K562 (cell line): ENCODE results near the gene CS. TPM values are rescaled to one million over a fixed set of nuclear protein-coding genes. Genes with fewer than 3 reads are reported as not detected.
A peak's percentile ranks its signal among the peaks of the same experiment; 100 is the strongest.

Experiments used
- KHSRP ChIP-seq: fragments of 450-650 bp; IDR thresholded peaks from 2 replicates; pipeline ENCODE4 v1.6.1; 2017
- NR2C2 ChIP-seq, 2 experiments: fragments of 200-800 bp in 1 of 2; sonication (Bioruptor generic) in 1 of 2; sonication (generic) in 1 of 2; formaldehyde crosslinking in 1 of 2; IDR thresholded peaks; 2 replicates each; pipeline versions ENCODE4 v1.6.1 to v1.8.0; 2016 to 2022; ENCODE audit warnings: mild to moderate bottlenecking in 1 of 2, missing compliant biosample characterization in 1 of 2, missing genetic modification characterization in 1 of 2, missing genetic modification reagents in 1 of 2
- PTRF ChIP-seq: fragments of 450-650 bp; IDR thresholded peaks from 2 replicates; pipeline ENCODE4 v1.6.1; 2016; ENCODE audit warnings: mild to moderate bottlenecking, missing genetic modification characterization, missing compliant biosample characterization
- STAT5B ChIP-seq: fragments of 250-450 bp; sonication (Bioruptor Pico); IDR thresholded peaks from 2 replicates; pipeline ENCODE4 v1.8.0; 2021; ENCODE audit warnings: mild to moderate bottlenecking, inconsistent platforms
- TOE1 ChIP-seq, 2 experiments: fragments of 450-650 bp in 1 of 2; sonication (generic) in 1 of 2; formaldehyde crosslinking in 1 of 2; IDR thresholded peaks; 2 replicates each; pipeline versions ENCODE4 v1.7.1 to v1.8.0; 2016 to 2022; ENCODE audit warnings: borderline replicate concordance in 2 of 2, mild to moderate bottlenecking in 2 of 2, antibody characterized with exemption in 1 of 2, inconsistent platforms in 1 of 2, low read depth in 1 of 2, missing genetic modification reagents in 1 of 2, moderate library complexity in 1 of 2
- ZFX ChIP-seq: sonication (generic); formaldehyde crosslinking; IDR thresholded peaks from 2 replicates; pipeline ENCODE4 v1.8.0; 2022; ENCODE audit warnings: mild to moderate bottlenecking, missing genetic modification reagents, moderate library complexity
- ZNF79 ChIP-seq: fragments of 250-450 bp; sonication (Bioruptor Pico); IDR thresholded peaks from 2 replicates; pipeline ENCODE4 v1.4.0; 2020; ENCODE audit warnings: low read depth, mild to moderate bottlenecking, moderate library complexity
- polyA plus RNA-seq, 8 experiments: library from polyadenylated mRNA; depleted of rRNA in 4 of 8; stranded (reverse) in 5 of 8; unstranded in 3 of 8; fragments of >200 nt; fragmentation: Nextera tagmentation in 2 of 8; fragmentation: Illumina TruSeq in 1 of 8; extraction: Ambion mirVana in 2 of 8; extraction: Trizol in 1 of 8; gene quantifications; 2 replicates each; pipeline versions ENCODE4 v1.2.1 to v1.2.3, GENCODE V29; 2011 to 2014; ENCODE audit warnings: inconsistent platforms in 1 of 8, missing spikeins in 1 of 8
- total RNA-seq, 7 experiments: library from RNA; depleted of rRNA in 6 of 7; stranded (reverse); fragments of >200 nt in 6 of 7; fragmentation: Illumina TruSeq in 2 of 7; extraction: Trizol in 2 of 7; gene quantifications; 2 replicates each; pipeline versions ENCODE4 v1.2.1 to v1.2.3, GENCODE V29; 2011 to 2021; ENCODE audit warnings: low replicate concordance in 1 of 7
- TF ChIP-seq, protein P1 (sequence below): fragments of 450-650 bp; IDR thresholded peaks from 2 replicates; pipeline ENCODE4 v1.6.1; 2016; ENCODE audit warnings: antibody characterized with exemption
- TF ChIP-seq, protein P2 (sequence below): fragments of 450-650 bp; formaldehyde crosslinking; IDR thresholded peaks from 2 replicates; pipeline ENCODE4 v1.4.0; 2022; ENCODE audit warnings: missing genetic modification characterization
- TF ChIP-seq, protein P3 (sequence below): fragments of 450-650 bp; IDR thresholded peaks from 2 replicates; pipeline ENCODE4 v1.6.1; 2017; ENCODE audit warnings: mild to moderate bottlenecking, moderate library complexity
- TF ChIP-seq, protein P4 (sequence below): IDR thresholded peaks from 2 replicates; pipeline ENCODE4 v1.6.1; 2014; ENCODE audit warnings: antibody characterized with exemption
- TF ChIP-seq, protein P5 (sequence below): fragments of 450-650 bp; IDR thresholded peaks from 2 replicates; pipeline ENCODE4 v1.6.1; 2017; ENCODE audit warnings: antibody characterized with exemption, mild to moderate bottlenecking

Gene CS
- total and polyA plus RNA-seq, 9 of the 15 experiments (the other 6 are each of a cell fraction or from before 2014, with no cell fraction given), result 99.9 to 390 (median 149) TPM

DNA sequence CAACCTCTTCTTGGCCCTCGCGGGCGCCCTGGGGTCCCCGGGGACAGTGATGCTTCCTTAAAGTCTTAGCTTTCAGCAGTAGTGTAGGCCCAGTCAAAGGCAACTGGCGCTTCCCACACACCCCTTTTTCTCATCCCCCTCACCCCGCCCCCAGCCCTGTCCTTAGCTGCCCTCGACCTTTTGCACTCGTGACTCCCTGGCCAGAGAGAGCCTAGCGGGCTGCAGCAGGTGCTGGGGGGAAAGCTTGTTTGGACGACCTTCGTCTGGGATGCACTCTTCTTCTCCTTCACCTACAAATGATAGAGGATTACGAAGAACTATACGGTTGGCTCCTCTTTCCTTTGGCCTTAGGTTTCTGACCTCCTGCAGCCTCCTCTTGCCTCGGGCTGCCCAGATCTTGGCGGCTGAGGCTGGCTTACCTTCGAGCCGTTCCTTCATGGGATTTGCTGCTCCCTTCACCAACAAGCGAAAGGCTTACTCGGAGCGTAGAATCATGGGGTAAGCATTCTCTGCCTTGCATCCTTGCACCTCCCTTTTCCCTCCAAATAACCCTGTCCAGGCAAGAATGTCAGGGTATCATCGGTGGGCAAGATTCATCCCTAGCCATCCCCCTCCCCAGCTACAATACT is 32.6 kb downstream of the CS start (continued):
- TF ChIP-seq, protein P1, sequence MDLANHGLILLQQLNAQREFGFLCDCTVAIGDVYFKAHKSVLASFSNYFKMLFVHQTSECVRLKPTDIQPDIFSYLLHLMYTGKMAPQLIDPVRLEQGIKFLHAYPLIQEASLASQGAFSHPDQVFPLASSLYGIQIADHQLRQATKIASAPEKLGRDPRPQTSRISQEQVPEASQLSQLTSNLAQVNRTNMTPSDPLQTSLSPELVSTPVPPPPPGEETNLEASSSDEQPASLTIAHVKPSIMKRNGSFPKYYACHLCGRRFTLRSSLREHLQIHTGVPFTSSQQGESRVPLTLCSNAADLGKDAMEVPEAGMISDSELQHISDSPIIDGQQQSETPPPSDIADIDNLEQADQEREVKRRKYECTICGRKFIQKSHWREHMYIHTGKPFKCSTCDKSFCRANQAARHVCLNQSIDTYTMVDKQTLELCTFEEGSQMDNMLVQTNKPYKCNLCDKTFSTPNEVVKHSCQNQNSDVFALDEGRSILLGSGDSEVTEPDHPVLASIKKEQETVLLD, result peak; percentile 10; the same call in 1 of the 2 replicates
- TF ChIP-seq, protein P2, sequence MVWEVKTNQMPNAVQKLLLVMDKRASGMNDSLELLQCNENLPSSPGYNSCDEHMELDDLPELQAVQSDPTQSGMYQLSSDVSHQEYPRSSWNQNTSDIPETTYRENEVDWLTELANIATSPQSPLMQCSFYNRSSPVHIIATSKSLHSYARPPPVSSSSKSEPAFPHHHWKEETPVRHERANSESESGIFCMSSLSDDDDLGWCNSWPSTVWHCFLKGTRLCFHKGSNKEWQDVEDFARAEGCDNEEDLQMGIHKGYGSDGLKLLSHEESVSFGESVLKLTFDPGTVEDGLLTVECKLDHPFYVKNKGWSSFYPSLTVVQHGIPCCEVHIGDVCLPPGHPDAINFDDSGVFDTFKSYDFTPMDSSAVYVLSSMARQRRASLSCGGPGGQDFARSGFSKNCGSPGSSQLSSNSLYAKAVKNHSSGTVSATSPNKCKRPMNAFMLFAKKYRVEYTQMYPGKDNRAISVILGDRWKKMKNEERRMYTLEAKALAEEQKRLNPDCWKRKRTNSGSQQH, result no peak
- TF ChIP-seq, protein P3, sequence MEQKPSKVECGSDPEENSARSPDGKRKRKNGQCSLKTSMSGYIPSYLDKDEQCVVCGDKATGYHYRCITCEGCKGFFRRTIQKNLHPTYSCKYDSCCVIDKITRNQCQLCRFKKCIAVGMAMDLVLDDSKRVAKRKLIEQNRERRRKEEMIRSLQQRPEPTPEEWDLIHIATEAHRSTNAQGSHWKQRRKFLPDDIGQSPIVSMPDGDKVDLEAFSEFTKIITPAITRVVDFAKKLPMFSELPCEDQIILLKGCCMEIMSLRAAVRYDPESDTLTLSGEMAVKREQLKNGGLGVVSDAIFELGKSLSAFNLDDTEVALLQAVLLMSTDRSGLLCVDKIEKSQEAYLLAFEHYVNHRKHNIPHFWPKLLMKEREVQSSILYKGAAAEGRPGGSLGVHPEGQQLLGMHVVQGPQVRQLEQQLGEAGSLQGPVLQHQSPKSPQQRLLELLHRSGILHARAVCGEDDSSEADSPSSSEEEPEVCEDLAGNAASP, result peak; percentile 94
- no peak for TF ChIP-seq ZNF79 (CRISPR knock-in tag)
- TF ChIP-seq, protein P4, sequence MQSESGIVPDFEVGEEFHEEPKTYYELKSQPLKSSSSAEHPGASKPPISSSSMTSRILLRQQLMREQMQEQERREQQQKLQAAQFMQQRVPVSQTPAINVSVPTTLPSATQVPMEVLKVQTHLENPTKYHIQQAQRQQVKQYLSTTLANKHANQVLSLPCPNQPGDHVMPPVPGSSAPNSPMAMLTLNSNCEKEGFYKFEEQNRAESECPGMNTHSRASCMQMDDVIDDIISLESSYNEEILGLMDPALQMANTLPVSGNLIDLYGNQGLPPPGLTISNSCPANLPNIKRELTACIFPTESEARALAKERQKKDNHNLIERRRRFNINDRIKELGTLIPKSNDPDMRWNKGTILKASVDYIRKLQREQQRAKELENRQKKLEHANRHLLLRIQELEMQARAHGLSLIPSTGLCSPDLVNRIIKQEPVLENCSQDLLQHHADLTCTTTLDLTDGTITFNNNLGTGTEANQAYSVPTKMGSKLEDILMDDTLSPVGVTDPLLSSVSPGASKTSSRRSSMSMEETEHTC, result peak; percentile 44; the same call in 1 of the 2 replicates
- TF ChIP-seq TOE1 (IDR thresholded peaks at IDR 0.05; ENCODE audit: borderline replicate concordance), result peak; percentile 20; the same call in 1 of the 2 replicates
- no peak for TF ChIP-seq TOE1 (CRISPR knock-in tag; IDR thresholded peaks at IDR 0.05; ENCODE audit: borderline replicate concordance, low read depth)
- 0 out of 2 replicates have a peak, but pooled peaks have one; percentile 2 for TF ChIP-seq PTRF
- TF ChIP-seq KHSRP, result no peak
- TF ChIP-seq STAT5B (CRISPR knock-in tag), result no peak
- TF ChIP-seq, protein P5, sequence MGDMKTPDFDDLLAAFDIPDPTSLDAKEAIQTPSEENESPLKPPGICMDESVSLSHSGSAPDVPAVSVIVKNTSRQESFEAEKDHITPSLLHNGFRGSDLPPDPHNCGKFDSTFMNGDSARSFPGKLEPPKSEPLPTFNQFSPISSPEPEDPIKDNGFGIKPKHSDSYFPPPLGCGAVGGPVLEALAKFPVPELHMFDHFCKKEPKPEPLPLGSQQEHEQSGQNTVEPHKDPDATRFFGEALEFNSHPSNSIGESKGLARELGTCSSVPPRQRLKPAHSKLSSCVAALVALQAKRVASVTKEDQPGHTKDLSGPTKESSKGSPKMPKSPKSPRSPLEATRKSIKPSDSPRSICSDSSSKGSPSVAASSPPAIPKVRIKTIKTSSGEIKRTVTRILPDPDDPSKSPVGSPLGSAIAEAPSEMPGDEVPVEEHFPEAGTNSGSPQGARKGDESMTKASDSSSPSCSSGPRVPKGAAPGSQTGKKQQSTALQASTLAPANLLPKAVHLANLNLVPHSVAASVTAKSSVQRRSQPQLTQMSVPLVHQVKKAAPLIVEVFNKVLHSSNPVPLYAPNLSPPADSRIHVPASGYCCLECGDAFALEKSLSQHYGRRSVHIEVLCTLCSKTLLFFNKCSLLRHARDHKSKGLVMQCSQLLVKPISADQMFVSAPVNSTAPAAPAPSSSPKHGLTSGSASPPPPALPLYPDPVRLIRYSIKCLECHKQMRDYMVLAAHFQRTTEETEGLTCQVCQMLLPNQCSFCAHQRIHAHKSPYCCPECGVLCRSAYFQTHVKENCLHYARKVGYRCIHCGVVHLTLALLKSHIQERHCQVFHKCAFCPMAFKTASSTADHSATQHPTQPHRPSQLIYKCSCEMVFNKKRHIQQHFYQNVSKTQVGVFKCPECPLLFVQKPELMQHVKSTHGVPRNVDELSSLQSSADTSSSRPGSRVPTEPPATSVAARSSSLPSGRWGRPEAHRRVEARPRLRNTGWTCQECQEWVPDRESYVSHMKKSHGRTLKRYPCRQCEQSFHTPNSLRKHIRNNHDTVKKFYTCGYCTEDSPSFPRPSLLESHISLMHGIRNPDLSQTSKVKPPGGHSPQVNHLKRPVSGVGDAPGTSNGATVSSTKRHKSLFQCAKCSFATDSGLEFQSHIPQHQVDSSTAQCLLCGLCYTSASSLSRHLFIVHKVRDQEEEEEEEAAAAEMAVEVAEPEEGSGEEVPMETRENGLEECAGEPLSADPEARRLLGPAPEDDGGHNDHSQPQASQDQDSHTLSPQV, result 0 out of 2 replicates have a peak, but pooled peaks have one; percentile 8
- no peak for TF ChIP-seq ZFX
- TF ChIP-seq NR2C2 (CRISPR knock-in tag; IDR thresholded peaks at IDR 0.05), result no peak
- peak; percentile 86 for TF ChIP-seq NR2C2 (tag; IDR thresholded peaks at IDR 0.05)
